GM12874 (cell line): Measurements from ENCODE around the gene KLF11.
A peak's percentile ranks its signal among the peaks of the same experiment; 100 is the strongest.

Experiments used
- TF ChIP-seq, protein P1 (sequence below): IDR thresholded peaks from 2 replicates; pipeline ENCODE4 v1.5.1; 2011; ENCODE audit warnings: low read depth, mild to moderate bottlenecking, control low read depth, low read length, moderate library complexity; ENCODE audit not compliant: insufficient read depth

The KLF11 gene

DNA sequence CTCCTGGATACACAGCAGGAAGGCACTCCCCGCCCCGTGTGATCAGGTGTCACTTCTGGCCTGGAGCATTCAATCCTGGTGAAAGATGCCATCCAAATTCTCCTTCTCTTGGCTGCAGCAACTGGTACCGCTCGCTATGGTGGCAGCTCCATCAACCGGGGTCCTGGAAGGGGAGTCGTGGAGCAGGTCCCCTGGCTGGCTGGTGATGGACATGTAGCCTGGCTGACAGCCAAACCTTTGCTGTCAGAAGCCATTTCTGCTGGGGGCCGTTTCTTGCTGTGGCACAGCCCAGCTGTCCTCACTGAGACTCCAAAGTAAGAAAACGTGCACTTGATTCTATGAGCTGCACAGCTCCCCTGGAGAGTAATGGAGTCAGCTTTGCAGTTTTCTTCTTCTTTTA is 44.0 kb downstream of the KLF11 start:
- TF ChIP-seq, protein P1, sequence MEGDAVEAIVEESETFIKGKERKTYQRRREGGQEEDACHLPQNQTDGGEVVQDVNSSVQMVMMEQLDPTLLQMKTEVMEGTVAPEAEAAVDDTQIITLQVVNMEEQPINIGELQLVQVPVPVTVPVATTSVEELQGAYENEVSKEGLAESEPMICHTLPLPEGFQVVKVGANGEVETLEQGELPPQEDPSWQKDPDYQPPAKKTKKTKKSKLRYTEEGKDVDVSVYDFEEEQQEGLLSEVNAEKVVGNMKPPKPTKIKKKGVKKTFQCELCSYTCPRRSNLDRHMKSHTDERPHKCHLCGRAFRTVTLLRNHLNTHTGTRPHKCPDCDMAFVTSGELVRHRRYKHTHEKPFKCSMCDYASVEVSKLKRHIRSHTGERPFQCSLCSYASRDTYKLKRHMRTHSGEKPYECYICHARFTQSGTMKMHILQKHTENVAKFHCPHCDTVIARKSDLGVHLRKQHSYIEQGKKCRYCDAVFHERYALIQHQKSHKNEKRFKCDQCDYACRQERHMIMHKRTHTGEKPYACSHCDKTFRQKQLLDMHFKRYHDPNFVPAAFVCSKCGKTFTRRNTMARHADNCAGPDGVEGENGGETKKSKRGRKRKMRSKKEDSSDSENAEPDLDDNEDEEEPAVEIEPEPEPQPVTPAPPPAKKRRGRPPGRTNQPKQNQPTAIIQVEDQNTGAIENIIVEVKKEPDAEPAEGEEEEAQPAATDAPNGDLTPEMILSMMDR = no peak

DNA sequence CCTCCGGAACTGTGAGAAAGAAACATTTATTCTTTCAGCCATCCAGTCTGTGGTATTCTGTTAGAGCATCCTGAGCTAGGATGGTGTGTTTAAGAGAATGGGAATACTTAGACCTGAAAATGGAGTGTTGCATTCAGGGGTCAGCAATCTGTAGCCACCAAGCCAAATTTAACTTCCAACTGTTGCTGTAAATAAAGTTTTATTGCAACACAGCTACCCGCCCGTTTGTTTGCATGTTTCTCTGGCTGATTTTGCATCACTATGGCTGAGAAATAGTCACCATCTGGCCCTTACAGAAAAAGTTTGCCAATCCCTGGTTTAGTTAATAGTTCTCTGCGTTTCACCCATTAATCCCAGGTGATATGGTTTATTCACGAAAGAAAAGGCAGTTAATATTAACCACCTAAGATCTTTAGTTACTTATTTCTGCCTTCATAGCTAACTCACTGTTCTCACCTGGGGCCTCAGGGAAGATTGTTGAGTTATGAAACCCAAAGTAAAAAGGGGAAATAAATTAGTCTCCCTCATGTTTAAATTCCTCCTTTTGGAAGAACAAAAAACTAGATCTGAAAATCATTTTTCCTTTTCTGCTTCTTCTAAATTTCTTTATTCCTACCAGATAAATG is 46.3 kb downstream of the KLF11 start:
- TF ChIP-seq, protein P1 = no peak

DNA sequence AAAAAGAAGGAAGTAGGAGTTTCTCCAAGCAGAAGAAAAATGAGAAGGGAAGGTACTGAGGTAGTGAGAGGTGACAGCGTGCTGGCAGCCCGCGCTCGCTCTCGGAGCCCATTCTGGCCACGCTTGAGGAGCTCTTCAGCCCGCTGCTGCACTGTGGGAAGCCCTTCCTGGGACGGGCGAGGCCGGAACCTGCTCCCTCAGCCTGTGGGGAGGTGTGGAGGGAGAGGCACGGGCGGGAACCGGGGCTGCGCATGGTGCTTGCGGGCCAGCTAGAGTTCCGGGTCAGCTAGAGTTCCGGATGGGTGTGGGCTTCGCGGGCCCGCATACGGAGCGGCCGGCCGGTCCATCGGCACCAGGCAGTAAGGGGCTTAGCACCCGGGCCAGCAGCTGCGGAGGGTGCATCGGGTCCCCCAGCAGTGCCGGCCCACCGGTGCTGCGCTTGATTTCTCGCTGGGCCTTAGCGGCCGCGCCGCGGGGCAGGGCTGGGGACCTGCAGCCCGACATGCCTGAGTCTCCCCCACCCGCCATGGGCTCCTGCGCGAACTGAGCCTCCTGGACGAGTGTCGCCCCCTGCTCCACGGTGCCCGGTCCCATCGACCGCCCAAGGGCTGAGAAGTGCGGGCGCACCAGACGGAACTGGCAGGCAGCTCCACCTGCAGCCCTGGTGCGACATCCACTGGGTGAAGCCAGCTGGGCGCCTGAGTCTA is 48.0 kb downstream of the KLF11 start:
- TF ChIP-seq, protein P1 = no peak

DNA sequence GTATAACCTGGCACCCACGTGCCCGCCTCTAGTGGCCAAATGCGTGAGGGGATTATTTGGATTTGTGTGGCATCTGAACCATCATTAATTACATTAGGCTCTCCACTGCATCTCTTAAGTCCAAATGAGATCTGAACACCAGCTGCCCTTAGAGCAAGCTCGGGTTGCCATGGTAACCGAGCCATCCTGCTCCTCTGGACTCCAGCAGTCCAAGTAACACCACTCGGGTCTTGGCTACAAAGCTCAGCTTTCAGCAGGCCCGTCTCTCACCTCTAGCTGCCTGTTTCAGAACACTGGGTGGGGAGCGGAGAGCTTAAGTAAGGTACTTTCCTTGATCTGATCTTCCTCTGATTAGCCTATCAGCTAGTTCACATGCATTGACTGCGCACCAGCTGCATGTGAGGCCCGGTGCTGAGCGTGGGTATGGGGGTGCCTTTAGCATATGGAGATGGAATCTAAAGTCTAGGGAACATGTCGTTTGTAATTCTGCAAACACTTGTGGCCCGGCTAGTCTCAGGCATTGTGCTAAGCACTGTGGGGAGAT is 51.0 kb downstream of the KLF11 start:
- TF ChIP-seq, protein P1 = no peak

DNA sequence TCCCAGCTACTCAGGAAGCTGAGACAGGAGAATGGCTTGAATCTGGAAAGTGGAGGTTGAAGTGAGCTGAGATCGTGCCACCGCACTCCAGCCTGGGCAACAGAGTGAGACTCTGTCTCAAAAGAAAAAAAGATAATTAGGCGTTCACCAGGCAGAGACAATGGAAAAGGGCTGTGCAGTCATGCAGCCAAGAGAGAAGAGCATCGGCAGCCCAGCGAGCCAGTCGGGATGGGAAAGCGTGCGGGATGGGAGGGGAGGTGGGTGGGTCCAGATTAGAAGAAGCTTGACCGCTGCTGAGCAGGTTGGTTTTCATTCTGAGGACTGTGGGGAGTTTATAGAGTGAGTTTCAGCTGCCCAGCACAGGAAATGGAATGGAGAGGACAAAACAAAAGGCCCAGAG is 51.8 kb downstream of the KLF11 start:
- TF ChIP-seq, protein P1 = no peak

DNA sequence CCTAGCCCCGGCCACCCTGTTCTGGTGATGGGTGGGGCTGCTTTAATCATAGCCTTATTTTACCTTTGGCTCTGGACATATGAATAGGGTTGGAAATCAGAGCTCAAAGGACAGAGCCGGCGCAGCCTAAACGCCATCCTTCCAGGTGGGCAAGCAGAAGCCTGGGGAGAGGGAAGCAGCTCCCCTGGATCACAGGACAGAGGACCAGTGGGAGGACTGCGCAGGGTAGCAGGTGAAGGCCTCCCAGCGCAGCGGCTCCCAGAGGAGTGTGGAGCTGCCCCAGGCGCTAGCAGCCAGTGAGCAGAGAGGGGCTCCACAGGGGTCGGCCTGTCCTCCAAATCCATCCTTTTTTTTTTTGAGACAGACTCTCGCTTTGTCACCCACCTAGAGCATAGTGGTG is 53.3 kb downstream of the KLF11 start:
- TF ChIP-seq, protein P1 = no peak

DNA sequence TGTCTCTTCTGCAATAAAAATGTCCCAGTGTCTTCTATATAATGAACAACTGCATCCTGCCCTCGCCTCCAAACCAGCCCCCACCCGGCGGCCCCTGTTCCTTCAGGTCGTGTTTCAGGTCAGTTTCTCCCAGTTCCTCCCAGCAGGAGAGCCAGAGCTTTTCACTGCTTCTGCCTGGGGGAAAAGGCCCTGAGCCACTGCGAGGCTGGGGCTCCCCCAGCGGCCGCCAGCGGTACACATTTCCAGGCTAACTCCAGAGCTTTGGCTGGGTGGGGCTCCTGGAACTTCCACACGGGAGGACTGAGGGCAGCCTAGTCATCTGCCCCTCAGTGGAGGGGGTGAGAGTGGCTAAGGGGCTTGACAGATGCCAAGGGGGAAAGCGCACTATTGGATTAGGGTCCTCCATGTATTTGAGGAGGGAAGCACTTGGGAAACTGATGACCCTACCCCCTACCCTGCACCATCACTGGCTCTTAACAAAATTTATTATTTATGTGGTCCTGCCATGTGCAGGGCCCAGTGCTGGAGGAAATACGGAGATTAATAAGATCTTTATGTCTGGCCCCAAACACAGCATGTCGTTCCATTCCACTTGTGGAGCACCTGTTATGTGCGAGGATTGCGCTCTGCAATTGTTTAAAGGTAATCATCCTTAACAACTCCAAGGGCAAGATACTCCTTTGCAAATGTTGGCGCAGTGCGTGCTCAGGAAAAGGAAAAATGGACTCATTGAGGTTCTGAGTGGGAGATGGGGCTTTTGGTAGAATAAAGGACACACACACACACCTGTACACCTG is 54.2 kb downstream of the KLF11 start:
- TF ChIP-seq, protein P1 = peak; percentile 95
